Uterus (tissue), 2 donors: ENCODE measurements around the gene HPS1.
A peak's percentile ranks its signal among the peaks of the same experiment; 100 is the strongest.

Source experiments
- POLR2A ChIP-seq, 2 donors: fragments of 450-650 bp; IDR thresholded peaks; one replicate each; pipeline ENCODE4 v1.6.1; 2016; ENCODE audit warnings: antibody characterized with exemption in 2 of 2, mild to moderate bottlenecking in 1 of 2, moderate library complexity in 1 of 2
- TF ChIP-seq, protein P1 (sequence below), 4 experiments: fragments of 200-600 bp in 2 of 4; fragments of 450-650 bp in 2 of 4; sonication (generic) in 2 of 4; IDR thresholded peaks; one replicate each; pipeline ENCODE4 v1.5.1; 2016 to 2019; ENCODE audit warnings: antibody characterized with exemption in 4 of 4, mild to moderate bottlenecking in 2 of 4, moderate library complexity in 1 of 4

DNA sequence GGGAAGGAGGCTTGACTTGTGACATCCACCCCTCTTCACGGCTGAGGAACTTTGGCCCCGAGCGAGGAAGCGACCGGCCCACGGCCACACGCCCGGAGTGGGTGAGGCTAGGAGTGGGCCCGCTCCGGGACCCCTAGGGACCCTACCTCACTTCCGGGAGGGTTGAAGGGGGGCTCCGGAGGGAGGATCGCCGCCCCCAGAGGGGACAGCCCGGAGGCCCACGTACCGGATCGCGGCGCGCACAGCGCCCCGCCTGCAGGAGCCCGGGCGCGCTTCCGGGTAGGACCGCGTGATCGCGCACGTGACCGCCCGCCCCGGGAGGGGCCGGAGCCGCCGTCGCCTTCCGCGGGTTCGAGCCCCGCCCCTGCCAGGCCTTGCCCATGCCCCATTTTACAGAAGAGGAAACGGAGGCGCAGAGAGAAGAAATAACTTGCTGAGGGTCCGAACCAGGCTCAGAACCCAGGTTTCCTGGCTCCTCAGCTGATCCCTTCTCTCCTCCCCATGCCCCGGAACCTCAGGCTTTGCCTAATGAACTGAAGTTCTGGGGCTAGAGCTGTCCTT, at the start of gene HPS1:
- TF ChIP-seq, protein P1, sequence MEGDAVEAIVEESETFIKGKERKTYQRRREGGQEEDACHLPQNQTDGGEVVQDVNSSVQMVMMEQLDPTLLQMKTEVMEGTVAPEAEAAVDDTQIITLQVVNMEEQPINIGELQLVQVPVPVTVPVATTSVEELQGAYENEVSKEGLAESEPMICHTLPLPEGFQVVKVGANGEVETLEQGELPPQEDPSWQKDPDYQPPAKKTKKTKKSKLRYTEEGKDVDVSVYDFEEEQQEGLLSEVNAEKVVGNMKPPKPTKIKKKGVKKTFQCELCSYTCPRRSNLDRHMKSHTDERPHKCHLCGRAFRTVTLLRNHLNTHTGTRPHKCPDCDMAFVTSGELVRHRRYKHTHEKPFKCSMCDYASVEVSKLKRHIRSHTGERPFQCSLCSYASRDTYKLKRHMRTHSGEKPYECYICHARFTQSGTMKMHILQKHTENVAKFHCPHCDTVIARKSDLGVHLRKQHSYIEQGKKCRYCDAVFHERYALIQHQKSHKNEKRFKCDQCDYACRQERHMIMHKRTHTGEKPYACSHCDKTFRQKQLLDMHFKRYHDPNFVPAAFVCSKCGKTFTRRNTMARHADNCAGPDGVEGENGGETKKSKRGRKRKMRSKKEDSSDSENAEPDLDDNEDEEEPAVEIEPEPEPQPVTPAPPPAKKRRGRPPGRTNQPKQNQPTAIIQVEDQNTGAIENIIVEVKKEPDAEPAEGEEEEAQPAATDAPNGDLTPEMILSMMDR (IDR thresholded peaks at IDR 0.05) = peak in 2 of 4 experiments; percentile 5 to 13
- TF ChIP-seq POLR2A (IDR thresholded peaks at IDR 0.05) = peak; percentile 71 to 84
